Large intestine (tissue), 3 donors: ENCODE results near the gene IFI44. TPM values are rescaled to one million over a fixed set of nuclear protein-coding genes. Genes with fewer than 3 reads are reported as not detected.

ENCODE experiments used
- DNase-seq, 2 donors: peaks; one replicate each; pipeline versions ENCODE4 v3.0.0 to v3.0.0-alpha.2; 2013
- H3K27ac ChIP-seq: one replicate; pipeline ENCODE4 v1.5.1; 2013; ENCODE audit warnings: low read length
- H3K27me3 ChIP-seq: 2 replicates; pipeline ENCODE4 v1.6.1; 2013; ENCODE audit warnings: low read length; ENCODE audit not compliant: control insufficient read depth, insufficient read depth
- H3K36me3 ChIP-seq: 2 replicates; pipeline ENCODE4 v1.6.1; 2013; ENCODE audit warnings: low read length; ENCODE audit not compliant: control insufficient read depth, insufficient read depth
- H3K4me1 ChIP-seq: one replicate; pipeline ENCODE4 v1.6.1; 2013; ENCODE audit warnings: low read length; ENCODE audit not compliant: control insufficient read depth, insufficient read depth
- H3K4me3 ChIP-seq: one replicate; pipeline ENCODE4 v1.5.1; 2013; ENCODE audit warnings: low read length
- H3K9me3 ChIP-seq: one replicate; pipeline ENCODE4 v1.6.1; 2013; ENCODE audit warnings: mild to moderate bottlenecking, low read depth, low read length, moderate library complexity; ENCODE audit not compliant: control insufficient read depth
- WGBS: methylation state at CpG from one replicate; pipeline ENCODE4 v1.1.5; 2013; ENCODE audit warnings: low lambda C conversion rate; ENCODE audit not compliant: insufficient coverage; 5-methylcytosine and 5-hydroxymethylcytosine counted together
- polyA plus RNA-seq: library from polyadenylated mRNA; unstranded; fragments of 120-200 nt; gene quantifications from one replicate; pipeline ENCODE4 v1.2.1, GENCODE V29; 2013

The IFI44 gene
- polyA plus RNA-seq, 1 donor = 14.5 TPM

GRCh38 chr1:78691995-78692747, 42.5 kb downstream of the IFI44 start:
- no CpG with 5 or more reads among the region's 4 CpGs for WGBS
- Histone ChIP-seq H3K27me3 (no peaks in the 10 kb centered on the region), H3K9me3 (no peaks in the 10 kb centered on the region), H3K27ac (no peak overlapping the region), H3K4me3 (no peak overlapping the region), H3K36me3 (no peaks in the 10 kb centered on the region), H3K4me1 (no peaks in the 10 kb centered on the region)
- no peak for DNase-seq

DNA sequence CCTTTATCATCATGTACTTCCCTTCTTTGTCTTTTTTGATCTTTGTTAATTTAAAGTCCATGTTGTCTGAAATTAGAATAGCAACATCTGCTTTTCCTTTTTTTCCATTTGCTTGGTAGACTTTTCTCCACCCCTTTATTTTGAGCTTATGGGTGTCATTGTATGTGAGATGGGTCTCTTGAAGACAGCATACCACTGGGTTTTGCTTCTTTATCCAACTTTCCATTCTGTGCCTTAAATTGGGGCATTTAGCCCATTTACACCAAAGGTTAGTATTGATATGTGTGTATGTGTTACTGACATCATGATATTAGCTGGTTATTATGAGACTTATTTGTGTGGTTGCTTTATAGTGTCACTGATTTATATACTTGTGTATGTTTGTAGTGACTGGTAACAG, 50.2 kb downstream of the IFI44 start:
- H3K27ac ChIP-seq = no peak overlapping the region
- H3K4me1 ChIP-seq = no peaks in the 10 kb centered on the region
- no peak for DNase-seq
- H3K27me3 ChIP-seq = no peaks in the 10 kb centered on the region
- no peaks in the 10 kb centered on the region for H3K36me3 ChIP-seq
- no peaks in the 10 kb centered on the region for H3K9me3 ChIP-seq
- H3K4me3 ChIP-seq = no peak overlapping the region

DNA sequence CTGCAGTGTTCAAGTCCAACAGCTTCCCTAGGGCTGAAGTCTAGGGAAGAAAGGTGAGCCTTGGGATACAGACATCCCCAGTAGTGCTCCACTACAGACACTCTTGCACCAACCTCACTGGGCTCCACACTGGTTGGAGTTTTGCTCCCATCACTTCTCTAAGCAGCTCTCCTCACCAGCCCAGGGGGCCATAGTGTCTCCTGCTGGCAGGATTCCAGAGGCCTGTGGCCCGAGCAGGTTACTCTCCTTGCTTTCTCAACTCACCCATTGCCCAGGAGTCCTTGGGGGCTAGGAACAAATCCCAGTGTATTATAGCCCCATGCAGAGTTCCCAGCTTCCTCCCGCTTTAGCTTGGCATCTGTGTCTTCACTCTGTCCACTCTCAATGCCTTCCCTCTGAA, 52.8 kb downstream of the IFI44 start:
- H3K36me3 ChIP-seq = no peaks in the 10 kb centered on the region
- WGBS = no CpG with 5 or more reads among the region's 2 CpGs
- no peaks in the 10 kb centered on the region for H3K4me1 ChIP-seq
- H3K9me3 ChIP-seq = no peaks in the 10 kb centered on the region
- H3K4me3 ChIP-seq = no peak overlapping the region
- DNase-seq = no peak
- H3K27ac ChIP-seq = no peak overlapping the region
- H3K27me3 ChIP-seq = no peaks in the 10 kb centered on the region

GRCh38 chr1:78703806-78704205, 54.2 kb downstream of the IFI44 start:
- H3K9me3 ChIP-seq = no peaks in the 10 kb centered on the region
- DNase-seq = no peak
- H3K4me1 ChIP-seq = no peaks in the 10 kb centered on the region
- H3K4me3 ChIP-seq = no peak overlapping the region
- H3K27ac ChIP-seq = no peak overlapping the region
- H3K36me3 ChIP-seq = no peaks in the 10 kb centered on the region
- H3K27me3 ChIP-seq = no peaks in the 10 kb centered on the region
- WGBS = no CpG with 5 or more reads among the region's 4 CpGs

DNA sequence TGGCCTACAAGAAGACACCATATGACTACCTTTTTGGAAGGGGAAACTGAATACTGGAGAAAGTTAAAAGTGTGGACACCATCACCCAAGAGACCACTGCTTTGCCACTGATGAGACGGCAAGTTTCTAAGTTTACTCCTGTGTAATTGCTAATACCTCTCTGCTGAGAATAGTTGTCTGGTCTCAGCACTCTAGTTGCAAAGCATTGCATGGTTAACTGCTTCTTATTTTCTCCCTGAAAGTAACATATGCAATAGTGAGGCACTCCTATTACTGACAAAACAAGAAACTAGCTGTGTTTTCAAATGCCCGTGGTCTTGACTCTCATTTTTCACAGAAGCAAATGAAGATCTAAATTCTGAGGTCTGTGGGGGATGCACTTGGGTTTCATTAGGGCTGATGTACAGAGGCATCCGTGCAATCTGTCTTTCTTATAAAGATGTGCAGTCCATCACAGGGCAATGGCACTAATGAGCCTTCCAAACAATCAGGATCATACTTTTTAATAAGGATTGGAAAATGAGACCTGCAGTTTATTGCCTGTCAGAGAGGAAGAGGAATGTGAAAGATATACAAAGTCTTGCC, 62.9 kb downstream of the IFI44 start:
- no peak overlapping the region for H3K4me3 ChIP-seq
- no peak overlapping the region for H3K27ac ChIP-seq
- no peaks in the 10 kb centered on the region for H3K27me3 ChIP-seq
- H3K36me3 ChIP-seq = no peaks in the 10 kb centered on the region
- H3K4me1 ChIP-seq = no peaks in the 10 kb centered on the region
- WGBS = 100% methylated on average over 2 of the region's 3 CpGs
- DNase-seq = no peak
- H3K9me3 ChIP-seq = no peaks in the 10 kb centered on the region

- H3K27me3 ChIP-seq = no peaks in the 10 kb centered on the region
- DNase-seq = no peak
- H3K4me3 ChIP-seq = no peak overlapping the region
- no peaks in the 10 kb centered on the region for H3K36me3 ChIP-seq
- no peaks in the 10 kb centered on the region for H3K4me1 ChIP-seq
- no peak overlapping the region for H3K27ac ChIP-seq
- no peaks in the 10 kb centered on the region for H3K9me3 ChIP-seq
Measured at GRCh38 chr1:78713297-78713696, 63.7 kb downstream of the IFI44 start.

Other genes starting within 250 kb of the IFI44 start
- gene PTGFR, start 158.9 kb upstream of the IFI44 start, polyA plus RNA-seq = 1.3 TPM
- gene IFI44L, start 29.4 kb upstream of the IFI44 start, polyA plus RNA-seq = 1.8 TPM